HepG2 (cell line): ENCODE measurements around the gene FBXO41. TPM values are rescaled to one million over a fixed set of nuclear protein-coding genes. Genes with fewer than 3 reads are reported as not detected.

Source experiments
- CHD2 ChIP-seq: IDR thresholded peaks from 2 replicates; pipeline ENCODE4 v1.6.1; 2011; ENCODE audit warnings: low read depth, low read length, improper control_type of control experiment
- DMAP1 ChIP-seq: IDR thresholded peaks from 2 replicates; pipeline ENCODE4 v1.6.1; 2016
- HDAC1 ChIP-seq: sonication (generic); formaldehyde crosslinking; IDR thresholded peaks from 2 replicates; pipeline ENCODE4 v1.5.1; 2020; ENCODE audit warnings: mild to moderate bottlenecking, missing genetic modification reagents
- MYC ChIP-seq: sonication (generic); formaldehyde crosslinking; IDR thresholded peaks from 2 replicates; pipeline ENCODE4 v1.9.0; 2021; ENCODE audit warnings: missing genetic modification reagents, borderline replicate concordance
- NCOA5 ChIP-seq: sonication (generic); formaldehyde crosslinking; IDR thresholded peaks from 2 replicates; pipeline ENCODE4 v1.4.0; 2020; ENCODE audit warnings: missing genetic modification reagents
- NFIC ChIP-seq: IDR thresholded peaks from 2 replicates; pipeline ENCODE4 v1.6.1; 2012; ENCODE audit warnings: mild to moderate bottlenecking, low read length, inconsistent platforms
- PHF8 ChIP-seq: sonication (generic); formaldehyde crosslinking; IDR thresholded peaks from 2 replicates; pipeline ENCODE4 v1.5.0; 2020; ENCODE audit warnings: missing genetic modification reagents
- POGZ ChIP-seq: sonication (generic); formaldehyde crosslinking; IDR thresholded peaks from 2 replicates; pipeline ENCODE4 v1.4.0; 2020; ENCODE audit warnings: mild to moderate bottlenecking, missing genetic modification reagents
- polyA plus RNA-seq, 8 experiments: library from polyadenylated mRNA; depleted of rRNA in 3 of 8; stranded (reverse) in 7 of 8; unstranded in 1 of 8; fragments of >200 nt; fragmentation: Illumina TruSeq in 4 of 8; extraction: Trizol in 4 of 8; gene quantifications; 2 replicates each; pipeline versions ENCODE4 v1.2.1 to v1.2.3, GENCODE V29; 2011 to 2016; ENCODE audit warnings: low read depth in 4 of 8, missing spikeins in 1 of 8, mixed read lengths in 1 of 8; ENCODE audit not compliant: insufficient read depth in 1 of 8
- total RNA-seq, 5 experiments: library from RNA; depleted of rRNA; stranded (reverse); fragments of >200 nt; fragmentation: Illumina TruSeq; extraction: Trizol; gene quantifications; 2 replicates each; pipeline ENCODE4 v1.2.3, GENCODE V29; 2016; ENCODE audit warnings: low read depth in 1 of 5
- TF ChIP-seq, protein P1 (sequence below): sonication (generic); formaldehyde crosslinking; conservative IDR thresholded peaks from 2 replicates; pipeline ENCODE4 v1.8.1; 2023; ENCODE audit warnings: missing genetic modification reagents
- TF ChIP-seq, protein P2 (sequence below): IDR thresholded peaks from 2 replicates; pipeline ENCODE4 v1.4.0; 2020; ENCODE audit warnings: mild to moderate bottlenecking, missing genetic modification reagents
- TF ChIP-seq, protein P3 (sequence below): sonication (generic); formaldehyde crosslinking; IDR thresholded peaks from 2 replicates; pipeline ENCODE4 v1.4.0; 2020; ENCODE audit warnings: missing genetic modification reagents
- TF ChIP-seq, protein P4 (sequence below): IDR thresholded peaks from 2 replicates; pipeline ENCODE4 v1.6.1; 2012; ENCODE audit warnings: inconsistent platforms

FBXO41 gene
- total and polyA plus RNA-seq, 2 of the 13 experiments (the other 11 are each of a cell fraction or from before 2014, with no cell fraction given), result 4.2 to 10.3 TPM

DNA sequence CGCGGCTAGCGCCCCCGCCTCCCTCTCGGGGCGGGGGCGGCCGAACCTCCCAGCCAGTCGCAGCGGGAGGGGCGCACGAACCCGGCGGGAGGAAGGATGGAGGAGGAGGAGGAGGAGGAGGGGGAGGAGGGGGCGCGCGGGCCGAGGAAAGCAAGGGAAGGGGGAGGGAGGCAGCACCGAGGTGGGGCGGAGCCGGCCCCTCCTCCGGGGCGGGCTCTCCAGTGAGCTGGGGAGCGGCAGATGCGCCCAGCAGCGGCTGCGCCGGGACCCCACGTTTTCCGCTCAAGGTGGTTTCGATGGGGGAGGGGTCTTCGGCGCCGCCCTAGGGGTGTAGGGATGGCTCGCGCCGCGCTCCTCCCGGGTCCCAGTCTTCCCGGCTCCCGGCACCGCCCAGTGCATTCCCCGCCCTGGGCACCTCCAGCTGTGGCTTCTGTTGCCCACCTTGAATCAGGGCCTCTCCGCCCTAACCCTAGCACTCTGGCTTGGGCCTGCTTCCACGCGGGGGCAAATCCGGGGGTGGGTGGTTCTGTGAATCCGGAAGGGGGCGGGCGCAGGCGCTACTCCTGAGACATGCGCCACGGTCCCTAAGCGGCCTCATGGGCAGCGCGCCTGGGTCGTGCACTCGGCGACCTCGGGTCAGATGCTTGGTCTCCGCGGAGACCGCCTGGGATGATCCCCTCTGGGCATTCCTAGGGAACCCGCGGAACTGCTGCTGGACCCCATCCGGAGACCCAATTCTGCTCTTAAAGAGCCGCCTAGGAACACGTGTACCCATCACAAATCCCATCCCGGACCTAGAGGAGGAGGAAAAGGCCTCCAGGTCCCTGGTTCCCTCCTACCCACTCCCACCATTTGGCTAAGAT is at the start of gene FBXO41 (continued):
- peak; percentile 66 for TF ChIP-seq PHF8 (CRISPR knock-in tag)
- TF ChIP-seq HDAC1 (CRISPR knock-in tag), result peak; percentile 41; the same call in 1 of the 2 replicates
- TF ChIP-seq CHD2, result no peak
- TF ChIP-seq NFIC, result no peak
- TF ChIP-seq NCOA5 (CRISPR knock-in tag), result no peak
- peak; percentile 51; the same call in 1 of the 2 replicates for TF ChIP-seq POGZ
- TF ChIP-seq DMAP1 (CRISPR knock-in tag), result peak; percentile 49; the same call in 1 of the 2 replicates
- TF ChIP-seq, protein P1, sequence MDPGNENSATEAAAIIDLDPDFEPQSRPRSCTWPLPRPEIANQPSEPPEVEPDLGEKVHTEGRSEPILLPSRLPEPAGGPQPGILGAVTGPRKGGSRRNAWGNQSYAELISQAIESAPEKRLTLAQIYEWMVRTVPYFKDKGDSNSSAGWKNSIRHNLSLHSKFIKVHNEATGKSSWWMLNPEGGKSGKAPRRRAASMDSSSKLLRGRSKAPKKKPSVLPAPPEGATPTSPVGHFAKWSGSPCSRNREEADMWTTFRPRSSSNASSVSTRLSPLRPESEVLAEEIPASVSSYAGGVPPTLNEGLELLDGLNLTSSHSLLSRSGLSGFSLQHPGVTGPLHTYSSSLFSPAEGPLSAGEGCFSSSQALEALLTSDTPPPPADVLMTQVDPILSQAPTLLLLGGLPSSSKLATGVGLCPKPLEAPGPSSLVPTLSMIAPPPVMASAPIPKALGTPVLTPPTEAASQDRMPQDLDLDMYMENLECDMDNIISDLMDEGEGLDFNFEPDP, result no peak
- TF ChIP-seq MYC (CRISPR knock-in tag), result peak; percentile 83
- TF ChIP-seq, protein P2, sequence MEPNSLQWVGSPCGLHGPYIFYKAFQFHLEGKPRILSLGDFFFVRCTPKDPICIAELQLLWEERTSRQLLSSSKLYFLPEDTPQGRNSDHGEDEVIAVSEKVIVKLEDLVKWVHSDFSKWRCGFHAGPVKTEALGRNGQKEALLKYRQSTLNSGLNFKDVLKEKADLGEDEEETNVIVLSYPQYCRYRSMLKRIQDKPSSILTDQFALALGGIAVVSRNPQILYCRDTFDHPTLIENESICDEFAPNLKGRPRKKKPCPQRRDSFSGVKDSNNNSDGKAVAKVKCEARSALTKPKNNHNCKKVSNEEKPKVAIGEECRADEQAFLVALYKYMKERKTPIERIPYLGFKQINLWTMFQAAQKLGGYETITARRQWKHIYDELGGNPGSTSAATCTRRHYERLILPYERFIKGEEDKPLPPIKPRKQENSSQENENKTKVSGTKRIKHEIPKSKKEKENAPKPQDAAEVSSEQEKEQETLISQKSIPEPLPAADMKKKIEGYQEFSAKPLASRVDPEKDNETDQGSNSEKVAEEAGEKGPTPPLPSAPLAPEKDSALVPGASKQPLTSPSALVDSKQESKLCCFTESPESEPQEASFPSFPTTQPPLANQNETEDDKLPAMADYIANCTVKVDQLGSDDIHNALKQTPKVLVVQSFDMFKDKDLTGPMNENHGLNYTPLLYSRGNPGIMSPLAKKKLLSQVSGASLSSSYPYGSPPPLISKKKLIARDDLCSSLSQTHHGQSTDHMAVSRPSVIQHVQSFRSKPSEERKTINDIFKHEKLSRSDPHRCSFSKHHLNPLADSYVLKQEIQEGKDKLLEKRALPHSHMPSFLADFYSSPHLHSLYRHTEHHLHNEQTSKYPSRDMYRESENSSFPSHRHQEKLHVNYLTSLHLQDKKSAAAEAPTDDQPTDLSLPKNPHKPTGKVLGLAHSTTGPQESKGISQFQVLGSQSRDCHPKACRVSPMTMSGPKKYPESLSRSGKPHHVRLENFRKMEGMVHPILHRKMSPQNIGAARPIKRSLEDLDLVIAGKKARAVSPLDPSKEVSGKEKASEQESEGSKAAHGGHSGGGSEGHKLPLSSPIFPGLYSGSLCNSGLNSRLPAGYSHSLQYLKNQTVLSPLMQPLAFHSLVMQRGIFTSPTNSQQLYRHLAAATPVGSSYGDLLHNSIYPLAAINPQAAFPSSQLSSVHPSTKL (CRISPR knock-in tag), result no peak; the same call in 1 of the 2 replicates
- TF ChIP-seq, protein P3, sequence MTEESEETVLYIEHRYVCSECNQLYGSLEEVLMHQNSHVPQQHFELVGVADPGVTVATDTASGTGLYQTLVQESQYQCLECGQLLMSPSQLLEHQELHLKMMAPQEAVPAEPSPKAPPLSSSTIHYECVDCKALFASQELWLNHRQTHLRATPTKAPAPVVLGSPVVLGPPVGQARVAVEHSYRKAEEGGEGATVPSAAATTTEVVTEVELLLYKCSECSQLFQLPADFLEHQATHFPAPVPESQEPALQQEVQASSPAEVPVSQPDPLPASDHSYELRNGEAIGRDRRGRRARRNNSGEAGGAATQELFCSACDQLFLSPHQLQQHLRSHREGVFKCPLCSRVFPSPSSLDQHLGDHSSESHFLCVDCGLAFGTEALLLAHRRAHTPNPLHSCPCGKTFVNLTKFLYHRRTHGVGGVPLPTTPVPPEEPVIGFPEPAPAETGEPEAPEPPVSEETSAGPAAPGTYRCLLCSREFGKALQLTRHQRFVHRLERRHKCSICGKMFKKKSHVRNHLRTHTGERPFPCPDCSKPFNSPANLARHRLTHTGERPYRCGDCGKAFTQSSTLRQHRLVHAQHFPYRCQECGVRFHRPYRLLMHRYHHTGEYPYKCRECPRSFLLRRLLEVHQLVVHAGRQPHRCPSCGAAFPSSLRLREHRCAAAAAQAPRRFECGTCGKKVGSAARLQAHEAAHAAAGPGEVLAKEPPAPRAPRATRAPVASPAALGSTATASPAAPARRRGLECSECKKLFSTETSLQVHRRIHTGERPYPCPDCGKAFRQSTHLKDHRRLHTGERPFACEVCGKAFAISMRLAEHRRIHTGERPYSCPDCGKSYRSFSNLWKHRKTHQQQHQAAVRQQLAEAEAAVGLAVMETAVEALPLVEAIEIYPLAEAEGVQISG (CRISPR knock-in tag), result peak; percentile 51; the same call in 1 of the 2 replicates
- TF ChIP-seq, protein P4, sequence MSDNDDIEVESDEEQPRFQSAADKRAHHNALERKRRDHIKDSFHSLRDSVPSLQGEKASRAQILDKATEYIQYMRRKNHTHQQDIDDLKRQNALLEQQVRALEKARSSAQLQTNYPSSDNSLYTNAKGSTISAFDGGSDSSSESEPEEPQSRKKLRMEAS, result peak; percentile 71
